ENCODE data around the gene EPS15.
"Not testable (repeated sequence)": the region's sequence is repeated elsewhere in the genome, so short reads cannot be mapped to it uniquely, and the experiment has no call there.

EPS15 gene

DNA sequence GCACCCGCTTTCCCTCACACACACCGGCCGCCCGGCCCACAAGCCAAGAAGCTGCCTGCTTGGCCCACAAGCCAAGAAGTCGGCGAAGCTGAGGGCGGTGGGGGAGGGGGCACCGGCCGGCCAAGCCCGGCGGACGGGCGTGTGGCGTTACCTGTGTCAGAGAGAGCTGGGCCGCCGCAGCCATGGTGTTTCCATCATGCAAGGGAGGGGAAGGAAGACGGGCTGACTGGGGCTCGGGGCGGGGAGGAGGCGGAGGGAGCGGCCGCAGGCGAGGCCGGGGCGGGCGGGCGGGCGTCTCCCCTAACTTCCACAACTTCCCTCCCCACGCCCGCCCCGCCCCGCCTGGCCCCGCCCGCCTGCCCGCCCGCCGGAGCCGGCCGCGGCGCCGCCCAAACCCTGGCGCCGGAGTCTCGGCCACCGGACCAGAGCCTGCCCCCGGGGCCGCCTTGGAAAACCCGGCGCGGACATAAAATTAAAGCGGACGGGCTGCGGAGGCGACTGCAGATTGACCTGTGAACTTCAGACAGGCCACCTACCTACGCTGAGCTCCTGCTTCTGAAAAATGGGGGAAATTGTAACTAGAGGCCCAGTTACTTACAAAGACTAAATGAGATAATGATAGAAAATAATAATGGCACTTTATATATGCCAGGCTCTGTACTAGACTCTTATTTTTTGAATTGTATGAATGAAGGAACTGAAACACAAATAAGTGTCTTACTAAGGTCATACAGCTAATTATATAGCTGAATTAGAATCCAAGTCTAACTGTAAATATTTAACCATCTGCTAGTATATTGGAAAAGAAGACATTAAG lies at the start of gene EPS15:
TSS of gene EPS15 (minus strand) at position 219 of the 817 bp plus-strand sequence. CDS start at position 184, 35 bp downstream.
- DNase-seq (ENCODE audit: low read depth in 2 of 2) = peak; percentile 78 to 91

DNA sequence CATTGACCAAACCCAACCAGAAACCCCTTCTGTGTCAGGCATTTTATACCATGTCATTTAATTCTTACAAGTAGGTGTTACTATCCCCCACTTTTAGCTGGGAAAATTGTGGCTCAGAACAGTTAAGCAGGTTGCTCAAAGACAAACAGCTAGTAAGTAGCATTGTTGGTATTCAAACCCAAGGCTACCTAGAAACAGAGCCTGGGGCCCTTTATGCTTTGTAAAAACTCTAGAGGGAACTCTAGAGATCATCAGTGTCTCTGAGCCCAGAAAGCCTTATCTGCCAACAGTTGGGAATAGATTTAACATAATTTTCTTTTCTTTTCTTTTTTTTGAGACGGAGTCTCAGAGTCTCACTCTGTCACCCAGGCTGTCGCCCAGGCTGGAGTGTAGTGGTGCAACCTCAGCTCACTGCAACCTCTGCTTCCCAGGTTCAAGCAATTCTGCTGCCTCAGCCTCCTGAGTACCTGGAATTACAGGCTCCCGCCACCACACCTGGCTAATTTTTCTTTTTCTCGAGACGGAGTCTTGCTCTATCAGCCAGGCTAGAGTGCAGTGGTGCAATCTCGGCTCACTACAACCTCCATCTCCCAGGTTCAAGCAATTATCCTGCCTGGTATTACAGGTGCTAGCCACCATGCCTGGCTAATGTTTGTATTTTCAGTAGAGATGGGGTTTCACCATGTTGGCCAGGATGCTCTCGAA lies 49.3 kb upstream of the EPS15 start:
- no peak for DNase-seq (ENCODE audit: low read depth in 2 of 2)

DNA sequence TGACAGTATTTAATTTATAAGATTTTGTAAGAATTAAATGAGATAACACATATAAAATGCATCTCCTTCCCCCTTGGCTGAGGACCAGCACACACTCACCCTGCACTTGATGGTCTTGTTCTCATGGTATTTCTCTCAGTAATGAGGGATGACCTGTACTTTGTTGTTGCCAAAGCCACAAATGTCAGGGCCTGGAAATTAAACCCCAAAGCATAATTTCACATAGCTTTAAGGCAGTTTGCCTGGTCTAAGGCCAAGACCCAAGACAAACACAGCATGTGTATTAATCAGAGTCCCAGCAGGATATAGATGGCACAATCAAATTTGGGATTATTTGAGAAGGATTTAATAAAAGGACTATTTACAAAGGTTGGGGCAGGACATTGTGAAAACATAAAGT lies 48.6 kb upstream of the EPS15 start:
- no peak for DNase-seq (ENCODE audit: low read depth in 2 of 2)

DNA sequence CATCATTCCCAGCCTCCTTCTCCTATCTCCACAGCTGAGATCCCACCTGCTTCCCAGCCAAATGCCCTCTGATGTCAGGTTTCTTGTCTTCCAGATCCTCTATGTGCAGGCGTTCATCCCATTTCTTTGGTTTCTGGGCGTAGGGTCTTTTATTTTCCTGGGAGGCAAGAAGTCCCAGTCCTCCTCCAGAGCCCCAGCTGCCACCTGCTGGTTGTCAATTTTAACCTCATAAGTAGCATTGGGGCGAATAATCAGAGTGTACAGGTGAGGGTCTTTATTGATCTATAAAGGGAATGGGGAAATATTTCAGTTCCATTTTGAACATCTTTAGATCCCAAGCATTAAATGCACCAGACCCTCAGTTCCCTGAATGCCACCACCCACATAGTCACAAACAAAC lies 47.2 kb upstream of the EPS15 start:
- DNase-seq (ENCODE audit: low read depth in 2 of 2) = no peak

DNA sequence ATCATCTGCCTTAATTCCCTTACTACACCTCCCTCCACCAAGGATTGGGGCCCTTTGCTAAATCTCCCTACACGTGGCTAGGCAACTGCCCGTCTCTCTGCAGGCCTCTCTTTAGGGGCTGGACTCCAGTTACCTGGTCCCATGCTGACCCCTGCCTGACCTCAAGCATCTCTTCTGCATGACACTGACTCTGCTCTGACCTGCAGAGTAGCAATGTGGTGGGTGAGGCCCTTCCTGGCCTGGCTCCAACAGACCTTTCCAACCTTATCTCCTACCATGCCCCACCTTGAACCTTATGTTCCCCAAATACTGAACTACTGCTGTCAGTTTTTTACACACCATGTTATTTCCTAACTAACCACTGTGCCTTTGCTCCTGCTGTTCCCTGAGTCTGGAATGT lies 45.9 kb upstream of the EPS15 start:
- DNase-seq (ENCODE audit: low read depth in 2 of 2) = no peak

DNA sequence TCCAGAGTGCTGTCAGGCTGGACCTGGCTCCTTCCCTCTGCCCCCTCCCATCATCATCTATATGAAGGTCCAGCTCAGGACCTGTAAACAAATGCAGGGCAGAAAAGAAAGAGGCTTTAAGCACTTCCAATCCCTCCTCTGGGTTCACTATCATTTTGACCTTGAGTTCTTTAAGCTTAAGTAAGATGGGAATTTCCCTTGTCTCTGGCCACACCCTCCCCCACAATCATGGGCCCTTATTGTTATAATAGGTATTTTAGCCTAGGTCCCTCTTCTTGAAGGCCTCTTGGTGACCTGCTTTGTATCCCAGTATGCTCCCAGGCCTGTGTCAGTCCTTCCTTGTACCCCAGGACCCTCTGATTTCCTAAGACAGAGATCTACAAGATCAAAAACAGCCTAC lies 45.1 kb upstream of the EPS15 start:
- DNase-seq (ENCODE audit: low read depth in 2 of 2) = no peak

DNA sequence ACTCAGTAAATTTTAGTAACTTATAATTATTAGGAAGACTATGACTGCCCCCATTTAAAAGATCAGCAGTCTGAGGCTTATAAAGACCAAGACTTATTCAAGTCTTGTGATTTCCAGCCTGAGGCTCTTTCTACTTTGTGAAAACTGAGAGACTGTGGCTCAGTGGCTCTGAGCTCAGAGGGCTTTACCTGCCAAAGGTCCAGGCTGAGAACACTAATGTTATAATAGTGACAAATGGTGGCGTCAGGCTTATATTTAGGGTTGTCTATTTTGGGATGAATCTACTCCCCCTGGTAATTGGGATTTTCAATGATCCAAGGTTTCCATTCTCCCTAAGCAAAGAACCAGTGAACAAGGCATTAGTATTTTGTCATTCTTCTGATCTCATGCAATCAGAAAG lies 42.6 kb upstream of the EPS15 start:
- no peak for DNase-seq (ENCODE audit: low read depth in 2 of 2)

DNA sequence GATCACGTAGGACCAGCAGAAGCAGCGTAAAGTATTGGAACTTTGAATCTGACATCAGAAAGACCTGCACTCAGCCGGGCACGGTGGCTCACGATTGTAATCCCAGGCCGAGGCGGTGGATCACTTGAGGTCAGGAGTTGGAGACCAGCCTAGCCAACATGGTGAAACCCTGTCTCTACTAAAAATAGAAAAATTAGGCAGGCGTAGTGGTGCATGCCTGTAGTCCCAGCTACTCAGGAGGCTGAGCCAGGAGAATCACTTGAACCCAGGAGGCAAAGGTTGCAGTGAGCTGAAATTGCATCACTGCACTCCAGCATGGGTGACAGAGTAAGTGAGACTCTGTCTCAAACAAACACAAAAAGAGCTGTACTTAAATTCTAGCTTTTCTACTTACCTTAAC lies 41.8 kb upstream of the EPS15 start:
- DNase-seq (ENCODE audit: low read depth in 2 of 2) = not testable (repeated sequence)

DNA sequence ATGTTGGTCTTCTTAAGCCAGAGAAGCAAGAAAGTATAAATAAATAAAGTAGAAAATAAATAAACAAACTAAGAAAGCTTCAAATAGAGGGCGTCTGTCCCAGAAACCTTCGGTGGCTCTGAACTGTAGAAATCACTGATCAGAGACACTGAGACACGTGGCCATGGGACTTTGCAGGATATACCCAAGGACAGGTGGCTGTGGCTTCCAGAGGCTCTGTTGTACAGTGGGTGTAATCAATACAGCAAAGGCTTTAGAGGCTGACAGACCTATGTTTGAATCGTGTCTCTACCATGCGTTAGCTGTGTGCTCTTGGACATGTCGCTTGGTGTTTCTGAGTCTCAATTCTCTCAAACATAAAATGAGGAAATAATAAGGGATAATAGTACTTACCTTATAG lies 41.0 kb upstream of the EPS15 start:
- no peak for DNase-seq (ENCODE audit: low read depth in 2 of 2)

DNA sequence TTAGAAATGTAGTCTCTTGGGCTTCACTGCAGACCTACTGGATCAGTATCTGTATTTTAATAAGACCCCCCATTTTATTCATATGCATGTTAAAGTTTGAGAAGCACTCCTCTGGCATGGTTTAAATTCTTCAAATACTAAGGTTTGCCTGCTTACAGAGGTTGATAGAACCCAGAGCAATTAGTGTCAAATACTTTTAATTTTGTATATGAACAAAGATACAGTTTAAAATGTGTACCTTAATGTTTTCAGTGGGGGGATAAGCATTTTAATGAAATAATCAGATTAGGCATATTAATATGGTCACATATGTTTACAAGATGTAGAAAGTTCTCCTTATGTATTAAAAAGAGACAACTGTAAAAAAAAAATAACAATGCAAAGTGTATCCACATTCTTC lies 40.4 kb upstream of the EPS15 start:
- DNase-seq (ENCODE audit: low read depth in 2 of 2) = no peak

DNA sequence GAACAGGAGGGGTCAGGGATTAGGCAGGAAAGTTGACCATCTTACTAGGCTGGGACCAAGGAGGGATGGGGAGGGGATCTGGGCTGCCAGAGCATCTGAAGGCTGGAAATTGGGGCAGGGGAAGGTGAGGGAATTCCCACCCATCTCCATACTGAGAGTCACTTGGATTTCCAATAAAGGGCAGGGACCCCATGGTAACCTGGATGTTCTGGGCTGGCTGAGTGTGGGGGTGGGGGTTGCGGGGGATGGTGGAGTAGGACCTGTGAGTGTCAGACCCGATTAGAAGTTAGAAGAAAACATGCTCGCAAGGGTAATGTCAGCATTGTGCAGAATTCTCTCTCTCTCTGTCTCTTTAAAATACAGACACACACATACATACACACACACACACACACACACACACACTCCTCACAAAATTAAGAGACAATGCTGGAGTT lies 40.0 kb upstream of the EPS15 start:
- no peak for DNase-seq (ENCODE audit: low read depth in 2 of 2)

DNA sequence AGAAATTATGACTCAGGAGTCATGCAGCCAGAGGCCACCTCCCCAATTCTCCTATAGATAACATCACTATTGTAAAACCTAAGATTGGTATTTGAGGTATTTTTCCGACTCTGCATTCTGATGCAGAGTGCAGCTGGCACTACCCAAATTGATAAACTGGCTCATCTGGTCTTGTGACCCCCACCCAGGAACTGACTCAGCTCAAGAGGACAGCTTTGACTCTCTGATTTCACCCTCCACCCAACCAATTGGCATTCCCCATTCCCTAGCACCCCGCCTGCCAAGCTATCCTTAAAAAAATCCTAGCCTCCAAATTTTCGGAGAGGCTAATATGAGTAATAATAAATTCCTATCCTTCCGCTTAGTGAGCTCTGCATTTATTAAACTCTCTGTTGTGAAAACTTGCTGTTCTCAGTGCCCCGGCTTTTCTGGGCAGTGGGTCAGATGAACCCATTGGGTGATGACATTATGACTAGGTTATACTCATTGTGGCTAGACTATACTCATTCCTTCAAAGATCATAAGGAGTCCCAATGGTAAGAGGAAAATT lies 39.4 kb upstream of the EPS15 start:
- DNase-seq (ENCODE audit: low read depth in 2 of 2) = no peak

DNA sequence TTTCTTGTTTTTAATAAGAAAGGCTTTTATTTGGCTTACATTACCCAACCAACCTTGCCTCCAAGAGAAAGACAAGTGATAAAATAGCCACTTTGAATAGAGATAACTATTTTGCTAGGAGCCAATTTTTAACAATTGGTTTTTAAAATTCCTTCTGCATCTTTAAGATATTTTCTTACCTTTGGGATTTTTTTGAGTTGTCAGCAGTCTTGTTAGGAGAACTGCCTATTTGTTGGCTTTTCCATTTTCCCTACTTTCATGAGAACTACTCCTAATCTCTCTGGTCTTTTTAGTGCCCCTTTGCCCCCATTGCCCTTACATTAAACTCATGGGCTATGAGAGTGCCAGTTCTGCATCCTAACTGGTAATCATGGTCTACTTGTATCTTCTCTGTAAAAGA lies 38.1 kb upstream of the EPS15 start:
- DNase-seq (ENCODE audit: low read depth in 2 of 2) = no peak

DNA sequence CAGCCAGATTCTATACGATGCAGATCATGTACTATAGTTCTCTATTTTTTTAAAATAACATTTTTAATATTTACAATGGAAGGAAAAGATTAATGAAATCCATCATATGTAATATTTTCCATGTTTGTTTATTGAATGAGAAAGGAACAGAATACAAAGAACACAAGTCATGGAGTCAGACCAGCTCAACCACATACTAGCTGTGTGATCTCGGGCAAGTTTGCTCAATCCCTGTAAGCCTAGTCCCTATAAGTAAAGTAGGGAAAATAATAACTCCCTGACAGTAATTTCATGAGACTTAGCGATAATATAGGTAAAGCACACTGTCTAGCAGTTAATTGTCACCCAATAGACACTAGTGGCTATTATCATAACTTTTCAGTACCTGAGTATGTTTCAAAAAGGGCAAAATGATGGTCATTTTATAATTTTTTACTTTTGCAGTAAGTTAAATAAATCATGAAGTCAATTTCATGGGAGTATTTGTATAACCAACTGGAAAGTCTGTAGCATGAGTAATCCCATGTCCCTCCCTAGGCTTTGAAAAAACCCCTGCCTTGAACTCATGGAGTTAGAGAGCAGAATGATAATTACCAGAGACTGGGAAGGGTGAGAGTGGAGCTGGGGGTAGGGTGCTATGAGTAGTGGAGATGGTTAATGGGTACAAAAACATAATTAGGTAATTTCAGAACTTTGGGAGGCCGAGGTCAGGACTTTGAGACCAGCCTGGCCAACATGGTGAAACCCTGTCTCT lies 37.0 kb upstream of the EPS15 start:
- DNase-seq (ENCODE audit: low read depth in 2 of 2) = no peak

DNA sequence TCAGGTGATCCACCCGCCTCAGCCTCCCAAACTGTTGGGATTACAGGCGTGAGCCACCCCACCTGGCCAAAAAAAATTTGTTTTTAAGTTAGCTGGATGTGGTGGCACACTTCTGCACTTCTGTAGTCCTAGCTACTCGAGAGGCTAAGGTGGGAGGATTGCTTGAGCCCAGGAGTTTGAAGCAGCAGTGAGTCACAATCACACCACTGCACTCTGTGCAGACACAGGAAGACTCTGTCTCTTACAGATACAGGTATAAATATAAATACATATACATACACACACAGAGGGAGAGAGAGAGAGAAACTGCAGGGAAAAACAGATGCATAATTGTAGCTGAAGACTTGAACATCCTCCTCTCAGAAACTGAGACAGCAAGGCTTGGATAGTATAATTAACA lies 34.8 kb upstream of the EPS15 start:
- DNase-seq (ENCODE audit: low read depth in 2 of 2) = no peak

DNA sequence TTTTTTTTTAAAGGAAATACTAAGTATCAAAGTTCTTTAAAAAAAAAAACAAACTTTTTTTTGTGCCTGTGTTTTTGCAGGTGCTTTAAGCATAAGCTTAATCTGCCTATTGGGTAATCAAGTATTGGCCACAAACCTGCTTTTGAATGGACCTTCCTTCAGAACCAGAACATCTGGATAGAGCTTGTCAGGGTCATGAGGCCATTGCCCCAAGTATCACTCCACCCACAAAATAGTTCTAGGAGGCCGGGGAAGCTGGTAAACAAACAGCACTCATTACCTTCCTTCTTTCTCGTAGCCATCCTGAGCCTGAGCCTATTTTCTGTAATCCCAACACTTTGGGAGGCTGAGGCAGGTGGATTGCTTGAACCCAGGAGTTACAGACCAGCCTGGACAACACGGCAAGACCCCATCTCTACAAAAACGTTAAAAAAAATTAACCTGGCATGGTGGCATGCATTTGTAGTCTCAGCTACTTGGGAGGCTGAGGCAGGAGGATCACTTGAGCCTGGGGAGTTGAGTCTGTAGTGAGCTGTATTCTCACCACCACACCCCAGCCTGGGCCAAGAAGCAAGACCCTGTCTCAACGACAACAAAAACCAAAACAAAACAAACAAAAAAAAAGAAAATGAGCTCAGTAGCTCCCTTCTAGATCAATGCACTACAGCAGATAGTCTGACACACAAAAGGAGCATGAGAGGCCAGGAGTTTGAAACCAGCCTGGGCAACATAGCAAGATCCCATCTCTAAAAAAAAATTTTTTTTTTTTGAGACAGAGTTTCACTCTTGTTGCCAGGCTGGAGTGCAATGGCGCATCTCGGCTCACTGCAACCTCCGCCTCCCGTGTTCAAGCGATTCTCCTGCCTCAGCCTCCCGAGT lies 34.1 kb upstream of the EPS15 start:
- DNase-seq (ENCODE audit: low read depth in 2 of 2) = no peak

DNA sequence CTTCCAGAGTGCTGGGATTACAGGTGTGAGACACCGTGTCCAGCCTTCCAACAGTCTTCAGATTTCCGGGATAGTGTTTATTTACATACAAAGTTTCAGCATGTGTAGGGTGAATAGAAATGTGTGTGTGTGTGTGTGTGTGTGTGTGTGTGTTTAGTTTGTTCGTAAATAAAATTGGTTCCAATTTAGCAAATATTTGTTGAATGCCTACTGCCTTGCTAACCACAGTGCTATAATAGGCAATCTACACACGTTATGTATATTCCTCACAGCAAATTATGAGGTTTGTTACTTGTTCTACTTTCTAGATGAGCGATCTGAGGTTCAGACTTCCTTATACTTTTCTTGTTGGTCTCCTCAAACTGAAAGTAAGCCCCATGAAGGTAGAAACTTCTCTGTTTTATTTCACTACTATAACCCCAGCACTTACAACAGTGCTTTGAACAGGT lies 32.8 kb upstream of the EPS15 start:
- no peak for DNase-seq (ENCODE audit: low read depth in 2 of 2)

DNA sequence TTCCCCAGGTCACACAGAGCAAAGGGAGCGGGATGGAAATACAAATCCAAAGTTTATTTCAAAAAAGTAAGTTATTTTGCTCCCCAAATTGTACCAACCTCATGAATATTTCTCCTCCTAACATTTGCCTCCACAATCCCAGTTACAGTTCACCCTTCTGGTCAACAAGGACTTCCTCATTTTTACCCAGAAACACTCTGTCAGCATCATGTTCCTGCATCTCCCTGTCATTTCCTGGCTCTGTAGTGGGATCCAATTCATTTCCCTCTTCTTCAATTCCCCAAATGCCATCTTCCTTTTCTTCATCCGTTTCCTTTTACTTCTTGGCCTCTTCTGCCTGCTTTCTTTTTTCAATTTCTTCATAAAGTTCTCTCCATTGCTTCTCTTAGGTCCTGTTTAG lies 32.0 kb upstream of the EPS15 start:
- no peak for DNase-seq (ENCODE audit: low read depth in 2 of 2)

DNA sequence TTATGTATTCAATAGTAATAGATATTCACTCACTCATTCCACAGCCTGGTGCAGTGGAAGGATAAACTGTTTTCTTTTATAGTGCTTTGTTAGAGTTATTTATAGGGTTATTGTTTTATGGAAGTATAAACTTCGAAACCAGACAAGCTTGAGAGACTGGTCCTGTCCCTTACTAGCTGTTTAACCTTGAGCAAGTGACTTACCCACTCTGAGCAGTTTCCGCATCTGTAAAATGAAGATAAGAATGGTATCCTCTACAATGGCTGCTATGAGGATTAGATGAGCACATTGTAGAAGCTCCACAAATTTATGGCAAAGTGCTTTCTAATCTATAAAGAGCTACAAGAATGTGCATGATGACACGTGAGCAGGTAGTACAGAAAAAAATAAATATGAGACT lies 30.8 kb upstream of the EPS15 start:
- DNase-seq (ENCODE audit: low read depth in 2 of 2) = no peak

DNA sequence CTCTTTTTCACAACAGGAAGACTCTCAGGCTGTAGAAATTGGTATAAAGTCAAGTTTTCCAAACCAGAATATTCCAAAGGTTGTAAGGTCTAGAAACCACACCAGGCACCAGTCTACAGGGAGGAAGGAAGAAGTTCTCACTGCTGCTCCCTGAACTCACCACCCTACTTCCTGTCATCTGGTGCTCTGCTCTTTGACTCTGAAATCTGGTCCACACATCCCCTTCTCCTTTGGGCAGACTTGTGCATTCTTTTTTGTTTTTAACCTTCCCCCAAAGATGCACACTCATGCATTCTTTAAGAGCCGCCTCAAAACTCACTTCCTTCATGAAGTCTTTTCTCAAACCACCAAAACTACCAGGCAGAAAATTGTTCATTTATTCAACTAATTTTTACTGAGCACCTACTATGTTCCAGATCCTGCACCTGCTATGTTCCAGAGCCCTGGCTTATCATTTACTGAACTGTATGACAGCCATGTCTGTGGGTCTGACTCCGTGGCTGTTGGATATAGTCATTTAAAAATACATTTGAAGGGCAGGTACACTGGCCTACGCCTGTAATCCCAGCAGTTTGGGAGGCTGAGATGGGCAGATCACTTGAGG lies 30.1 kb upstream of the EPS15 start:
- DNase-seq (ENCODE audit: low read depth in 2 of 2) = no peak

DNA sequence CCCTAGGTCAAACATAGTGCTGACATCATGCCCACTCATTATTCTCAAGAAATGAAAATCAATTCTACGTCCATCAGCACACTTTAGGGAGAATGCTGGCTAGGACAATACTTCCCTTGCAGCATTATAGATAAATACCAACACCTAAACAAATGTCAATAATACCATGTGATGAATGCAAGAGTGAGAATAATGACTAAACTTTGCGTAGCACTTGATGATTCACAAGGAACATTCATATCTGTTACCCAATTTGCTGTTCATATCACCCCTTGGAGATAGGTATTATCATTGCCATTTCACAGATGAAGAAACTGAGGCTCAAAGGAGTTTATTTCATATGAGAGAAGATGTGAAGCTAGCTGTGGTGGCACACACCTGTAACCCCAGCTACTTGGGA lies 24.8 kb upstream of the EPS15 start:
- DNase-seq (ENCODE audit: low read depth in 2 of 2) = no peak

All from stimulated activated CD4-positive, alpha-beta T cell treated with anti-CD3 and anti-CD28 coated beads, Interleukin-1b, Interleukin-23, amount 100 ng/mL, for 4 hours (primary cell).